Lower lobe of right lung (tissue), 2 donors: ENCODE results near the gene MTX1. TPM values are rescaled to one million over a fixed set of nuclear protein-coding genes. Genes with fewer than 3 reads are reported as not detected.

Source experiments
- ATAC-seq, 2 donors: fragments of 200-7000 bp; cut with Tn5 transposase; one replicate each; pipeline ENCODE4 v1.9.1; 2020 to 2022; ENCODE audit warnings: mild to moderate bottlenecking in 2 of 2, moderate library complexity in 2 of 2
- DNase-seq: peaks from one replicate; pipeline ENCODE4 v3.0.0-alpha.2; 2020
- H3K27ac ChIP-seq: fragments of 200-600 bp; one replicate; pipeline ENCODE4 v1.8.0; 2022
- H3K27me3 ChIP-seq: fragments of 200-600 bp; one replicate; pipeline ENCODE4 v1.8.0; 2022; ENCODE audit warnings: low read depth
- H3K36me3 ChIP-seq: fragments of 200-600 bp; one replicate; pipeline ENCODE4 v1.8.0; 2022; ENCODE audit warnings: mild to moderate bottlenecking
- H3K4me1 ChIP-seq: fragments of 200-600 bp; one replicate; pipeline ENCODE4 v1.8.0; 2022
- H3K4me3 ChIP-seq: fragments of 200-600 bp; one replicate; pipeline ENCODE4 v1.8.0; 2022; ENCODE audit warnings: mild to moderate bottlenecking
- H3K9me3 ChIP-seq: fragments of 200-600 bp; one replicate; pipeline ENCODE4 v1.8.0; 2022
- CTCF ChIP-seq: fragments of 200-600 bp; IDR thresholded peaks from one replicate; pipeline ENCODE4 v1.8.0; 2022; ENCODE audit warnings: antibody characterized with exemption, mild to moderate bottlenecking
- intact Hi-C: fragments of 100-400 bp; cut with DNase I; formaldehyde crosslinking; loops from one replicate; pipeline ENCODE4 v1.11.0; 2022
- total RNA-seq: library from RNA; stranded (reverse); fragmentation: NEBNext Ultra II Directional; extraction: Animal tissue kit (Norgen Biotek cat#: 25700); gene quantifications from one replicate; pipeline ENCODE4 v1.2.1, GENCODE V29; 2021
- donor health status: DM: no; HTN: yes; CAD: no; lungs with severe emphysema.

The MTX1 gene
- total RNA-seq, 1 donor from 2014 or later: 27.9 TPM

- no peak for ATAC-seq
- Histone ChIP-seq H3K9me3 (no peaks in the 10 kb centered on the region), H3K4me1 (peaks cover 26% of the 10 kb centered on the region), H3K27ac (no peak overlapping the region), H3K4me3 (no peak overlapping the region), H3K36me3 (peaks cover 12% of the 10 kb centered on the region), H3K27me3 (no peaks in the 10 kb centered on the region)
- peak; percentile 37 for DNase-seq
- TF ChIP-seq CTCF: no peak
- intact Hi-C loops: no loop called here
These were observed 11.4 kb upstream of the MTX1 start for GRCh38 chr1:155196893-155197638.

- Histone ChIP-seq H3K36me3 (peaks cover 12% of the 10 kb centered on the region), H3K4me1 (peaks cover 21% of the 10 kb centered on the region), H3K4me3 (no peak overlapping the region), H3K27me3 (no peaks in the 10 kb centered on the region), H3K27ac (no peak overlapping the region), H3K9me3 (no peaks in the 10 kb centered on the region)
- intact Hi-C loops: no loop called here
- ATAC-seq (no peak), DNase-seq (no peak)
- no peak for TF ChIP-seq CTCF
These were observed 10.5 kb upstream of the MTX1 start for GRCh38 chr1:155197901-155198546.

- Histone ChIP-seq H3K27me3 (no peaks in the 10 kb centered on the region), H3K36me3 (peaks cover 12% of the 10 kb centered on the region), H3K27ac (no peak overlapping the region), H3K4me3 (no peak overlapping the region), H3K9me3 (no peaks in the 10 kb centered on the region), H3K4me1 (peaks cover 17% of the 10 kb centered on the region)
- ATAC-seq: no peak
- DNase-seq: peak; percentile 24
- TF ChIP-seq CTCF: no peak
- intact Hi-C loops: no loop called here
These were observed 10.0 kb upstream of the MTX1 start for GRCh38 chr1:155198547-155198906.

- intact Hi-C loops: no loop called here
- ATAC-seq: no peak
- DNase-seq: no peak
- no peaks in the 10 kb centered on the region for H3K9me3 ChIP-seq
- H3K36me3 ChIP-seq: peaks cover 12% of the 10 kb centered on the region
- no peaks in the 10 kb centered on the region for H3K27me3 ChIP-seq
- H3K4me3 ChIP-seq: no peak overlapping the region
- H3K4me1 ChIP-seq: peaks cover 6% of the 10 kb centered on the region
- H3K27ac ChIP-seq: no peak overlapping the region
- no peak for TF ChIP-seq CTCF
These were observed 8.7 kb upstream of the MTX1 start for GRCh38 chr1:155199792-155200191.

- H3K27me3 ChIP-seq: no peaks in the 10 kb centered on the region
- intact Hi-C loops: no loop called here
- H3K4me3 ChIP-seq: no peak overlapping the region
- H3K36me3 ChIP-seq: peaks cover 20% of the 10 kb centered on the region
- DNase-seq (peak; percentile 39), ATAC-seq (no peak)
- no peak for TF ChIP-seq CTCF
- H3K27ac ChIP-seq: no peak overlapping the region
- no peaks in the 10 kb centered on the region for H3K9me3 ChIP-seq
- H3K4me1 ChIP-seq: no peaks in the 10 kb centered on the region
These were observed 7.6 kb upstream of the MTX1 start for GRCh38 chr1:155200920-155201319.
